GM21447 (cell line): ENCODE data around the gene AKAP1.

Source experiments
- ATAC-seq: cut with Tn5 transposase; IDR thresholded peaks from one replicate; pipeline ENCODE4 v1.9.1; 2021; ENCODE audit not compliant: unreplicated experiment

The AKAP1 gene

GRCh38 chr17:57104461-57105175, 19.6 kb downstream of the AKAP1 start:
- ATAC-seq: no peak

GRCh38 chr17:57105591-57105990, 20.5 kb downstream of the AKAP1 start:
- no peak for ATAC-seq

GRCh38 chr17:57106107-57106835, 21.2 kb downstream of the AKAP1 start:
- no peak for ATAC-seq

- ATAC-seq: no peak
Measured at GRCh38 chr17:57106836-57107497, 21.9 kb downstream of the AKAP1 start.

GRCh38 chr17:57107498-57108101, 22.6 kb downstream of the AKAP1 start:
- ATAC-seq: no peak

GRCh38 chr17:57108671-57109392, 23.8 kb downstream of the AKAP1 start:
- ATAC-seq: no peak

GRCh38 chr17:57109393-57110151, 24.5 kb downstream of the AKAP1 start:
- no peak for ATAC-seq

- no peak for ATAC-seq
Measured at GRCh38 chr17:57110152-57110542, 25.1 kb downstream of the AKAP1 start.

GRCh38 chr17:57110579-57111325, 25.7 kb downstream of the AKAP1 start:
- ATAC-seq: no peak

GRCh38 chr17:57111386-57111785, 26.3 kb downstream of the AKAP1 start:
- ATAC-seq: no peak

GRCh38 chr17:57113011-57113410, 28.0 kb downstream of the AKAP1 start:
- ATAC-seq: no peak

- ATAC-seq: no peak
Measured at GRCh38 chr17:57113656-57114055, 28.6 kb downstream of the AKAP1 start.

- ATAC-seq: no peak
Measured at GRCh38 chr17:57114085-57114673, 29.1 kb downstream of the AKAP1 start.

- ATAC-seq: no peak
Measured at GRCh38 chr17:57115377-57115776, 30.3 kb downstream of the AKAP1 start.

- ATAC-seq: no peak
Measured at GRCh38 chr17:57115916-57116315, 30.9 kb downstream of the AKAP1 start.

GRCh38 chr17:57117798-57118197, 32.8 kb downstream of the AKAP1 start:
- no peak for ATAC-seq

GRCh38 chr17:57120814-57121213, 35.8 kb downstream of the AKAP1 start:
- no peak for ATAC-seq

- no peak for ATAC-seq
Measured at GRCh38 chr17:57121308-57122042, 36.4 kb downstream of the AKAP1 start.
